NCI-H1092 (cell line): ENCODE data around the gene FAM237B.

Source experiments
- DNase-seq: peaks from one replicate; lab custom pipeline; 2025; lab: John Stamatoyannopoulos, UW

The FAM237B gene

GRCh38 chr7:90290244-90291113 lies 30.6 kb downstream of the FAM237B start:
- no peak for DNase-seq

- no peak for DNase-seq
These were observed 33.0 kb downstream of the FAM237B start for GRCh38 chr7:90288154-90288553.

- DNase-seq: no peak
These were observed 44.9 kb downstream of the FAM237B start for GRCh38 chr7:90276033-90276728.

- no peak for DNase-seq
These were observed 46.9 kb downstream of the FAM237B start for GRCh38 chr7:90274161-90274560.

- no peak for DNase-seq
These were observed 48.9 kb downstream of the FAM237B start for GRCh38 chr7:90272242-90272641.

GRCh38 chr7:90271753-90272152 lies 49.4 kb downstream of the FAM237B start:
- DNase-seq: no peak

- DNase-seq: no peak
These were observed 50.5 kb downstream of the FAM237B start for GRCh38 chr7:90270431-90271178.

GRCh38 chr7:90269163-90269562 lies 51.9 kb downstream of the FAM237B start:
- no peak for DNase-seq

- DNase-seq: no peak
These were observed 53.7 kb downstream of the FAM237B start for GRCh38 chr7:90267263-90267858.

GRCh38 chr7:90266808-90267207 lies 54.3 kb downstream of the FAM237B start:
- DNase-seq: no peak
